Measurements from ENCODE around the gene ACTR2.
"Not testable (repeated sequence)": the region's sequence is repeated elsewhere in the genome, so short reads cannot be mapped to it uniquely, and the experiment has no call there.

Gene ACTR2

DNA sequence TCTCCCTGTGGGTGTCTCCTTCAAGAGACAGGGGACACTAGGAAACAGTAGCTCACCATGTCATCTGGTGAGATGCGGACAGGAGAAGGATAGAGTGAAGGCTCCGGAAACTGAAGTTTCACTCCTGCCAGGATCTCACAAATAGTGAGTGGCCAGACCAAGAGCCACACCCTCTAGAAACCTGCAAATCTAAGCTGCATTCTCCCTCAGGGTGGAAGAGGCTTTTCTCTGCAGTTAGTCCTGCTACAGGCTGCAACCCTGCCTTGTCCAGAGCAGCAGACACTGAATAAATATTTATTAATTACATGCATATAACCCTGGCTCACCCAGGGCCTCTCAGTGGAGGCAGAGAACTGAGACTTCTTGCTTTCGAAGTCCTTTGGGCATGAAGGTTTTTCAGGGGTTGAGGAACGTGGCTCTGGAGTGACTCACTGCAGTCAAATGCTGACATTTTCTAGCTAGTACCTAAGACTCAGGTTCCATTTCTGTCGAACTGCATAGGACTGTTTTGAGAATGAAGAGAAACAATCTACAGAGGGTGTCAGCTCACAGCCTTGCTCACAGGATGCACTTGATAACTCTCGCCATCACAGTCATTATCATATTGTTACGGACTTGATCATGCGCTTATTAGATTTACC lies 87.3 kb downstream of the ACTR2 start:
- no peak for DNase-seq

DNA sequence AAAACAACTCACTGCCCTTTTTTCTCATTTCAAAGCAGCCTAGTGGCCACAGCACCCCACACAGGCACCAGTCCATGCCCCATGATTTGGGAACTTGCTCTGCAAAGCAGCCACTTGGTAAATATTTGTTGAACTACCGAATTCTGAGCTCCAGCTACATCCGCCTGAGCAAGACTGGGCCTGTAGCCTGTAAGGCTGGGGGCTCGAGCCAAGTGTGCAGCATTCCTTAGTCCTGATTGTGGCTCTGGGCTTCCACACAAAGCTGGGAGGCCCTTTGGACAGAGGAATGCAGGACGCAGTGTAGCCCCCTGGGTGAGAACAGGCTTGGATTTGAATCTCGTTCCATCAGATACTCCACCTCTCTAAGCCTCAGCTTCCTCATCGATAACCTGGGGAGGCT lies 88.4 kb downstream of the ACTR2 start:
- no peak for DNase-seq

DNA sequence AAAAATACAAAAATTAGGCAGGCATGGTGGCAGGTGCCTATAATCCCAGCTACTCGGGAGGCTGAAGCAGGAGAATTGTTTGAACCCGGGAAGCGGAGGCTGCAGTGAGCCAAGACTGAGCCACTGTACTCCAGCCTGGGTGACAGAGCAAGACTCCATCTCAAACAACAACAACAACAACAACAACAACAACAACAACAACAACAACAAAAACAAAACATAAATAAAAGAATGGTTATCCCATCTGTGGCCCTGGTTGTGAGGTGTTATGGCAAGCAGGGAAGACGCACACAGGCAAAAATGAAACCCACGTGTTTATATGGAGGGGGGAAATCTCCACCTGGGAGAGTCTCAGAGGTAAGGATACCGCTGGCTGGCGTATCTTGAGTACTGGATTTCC lies 89.7 kb downstream of the ACTR2 start:
- DNase-seq: not testable (repeated sequence)

DNA sequence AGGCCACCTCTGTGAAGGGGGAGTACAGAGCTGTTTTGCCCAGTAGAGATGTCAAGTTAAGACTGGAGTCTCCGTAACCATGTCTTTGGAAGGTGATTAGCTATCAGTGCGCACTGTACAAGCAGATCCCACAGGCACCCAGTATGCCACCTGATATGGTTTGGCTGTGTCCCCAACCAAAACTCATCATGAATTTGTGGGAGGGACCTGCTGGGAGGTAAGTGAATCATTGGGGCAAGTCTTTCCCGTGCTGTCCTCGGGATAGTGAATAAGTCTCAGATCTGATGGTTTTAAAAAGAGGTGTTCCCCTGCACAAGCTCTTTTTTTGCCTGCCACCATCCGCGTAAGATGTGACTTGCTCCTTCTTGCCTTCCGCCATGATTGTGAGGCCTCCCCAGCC lies 90.2 kb downstream of the ACTR2 start:
- DNase-seq: no peak

DNA sequence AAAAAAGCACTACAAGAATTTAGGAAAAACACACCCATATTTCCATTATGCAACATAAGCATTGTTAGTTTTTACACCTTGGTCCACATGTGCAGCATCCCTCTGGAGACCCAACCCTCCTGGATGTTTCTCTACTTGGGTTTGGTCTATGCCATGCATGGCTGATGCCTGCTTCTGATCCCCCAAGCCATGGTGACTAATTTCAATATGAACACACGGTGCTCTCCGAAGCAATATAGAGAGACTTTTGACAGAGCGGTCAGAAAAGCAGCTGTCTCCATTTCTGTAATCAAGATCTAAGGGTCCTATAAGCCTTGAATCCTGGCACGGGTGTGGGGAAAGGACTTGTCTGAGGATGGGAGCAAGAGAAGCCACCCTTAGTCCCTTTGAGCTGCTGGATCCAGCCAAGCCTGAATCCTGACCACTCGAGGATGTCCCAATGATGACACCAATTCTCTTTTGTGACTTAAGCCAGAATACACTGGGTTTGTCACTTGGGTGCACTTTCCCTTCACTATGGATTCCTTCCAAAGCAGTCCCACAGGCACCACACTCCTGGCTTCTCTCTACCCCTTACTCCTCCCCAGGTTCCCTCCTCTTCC lies 91.5 kb downstream of the ACTR2 start:
- no peak for DNase-seq

DNA sequence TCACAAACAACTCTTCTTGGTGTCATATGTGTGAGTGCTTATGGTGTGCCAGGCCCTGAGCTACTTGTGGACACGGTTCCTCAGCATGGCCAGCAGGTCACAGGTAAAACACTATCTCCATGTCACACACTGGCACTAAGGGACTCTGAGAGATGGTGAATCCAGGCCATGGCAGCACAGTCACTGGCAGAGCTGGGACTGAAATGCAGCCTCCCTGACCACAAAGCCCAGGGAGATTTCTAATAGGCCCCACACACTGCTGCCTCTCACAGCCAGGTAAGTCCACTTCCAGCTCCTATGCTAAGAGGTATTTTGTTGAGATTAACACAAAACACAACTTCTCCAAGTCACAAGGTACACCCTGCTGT lies 92.0 kb downstream of the ACTR2 start:
- DNase-seq: no peak

DNA sequence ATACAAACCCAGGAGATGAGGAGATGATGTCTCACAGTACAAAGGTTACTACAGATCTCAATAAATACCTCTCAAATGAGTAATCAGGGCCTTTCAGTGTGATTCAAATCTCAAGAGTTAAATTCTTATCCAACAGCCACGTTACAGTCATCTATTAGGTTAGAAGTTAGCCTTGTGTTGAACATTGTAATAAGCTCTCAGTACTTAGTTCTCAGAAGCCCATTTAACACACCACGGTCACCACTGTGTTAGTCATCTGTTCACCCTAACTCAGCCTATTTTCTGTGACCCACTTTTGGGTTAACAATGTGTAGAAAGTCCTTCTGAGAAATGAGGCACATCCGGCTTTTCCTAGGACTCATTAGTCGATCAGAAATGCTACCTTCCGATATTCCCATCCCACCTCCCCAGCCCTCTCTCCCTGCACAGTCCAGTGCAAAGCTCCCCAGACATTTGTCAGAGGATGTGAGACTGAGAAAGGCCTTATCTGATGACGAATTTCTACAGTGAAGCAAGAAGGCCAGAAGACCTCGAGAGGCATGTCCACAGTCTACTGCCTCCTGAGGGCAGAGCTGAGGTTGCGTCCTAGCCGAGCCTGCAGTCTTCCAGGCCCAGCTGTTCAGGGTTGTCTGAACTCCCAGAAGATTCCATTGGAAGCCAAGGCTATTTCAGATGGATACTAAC lies 92.6 kb downstream of the ACTR2 start:
- peak; percentile 6 for DNase-seq
